Mammary epithelial cell (primary cell): Measurements from ENCODE around the gene NR1H3.

ENCODE experiments used
- EZH2 ChIP-seq: IDR thresholded peaks from 2 replicates; pipeline ENCODE4 v1.6.1; 2012; ENCODE audit warnings: low read length, inconsistent platforms, borderline replicate concordance
- TF ChIP-seq, protein P1 (sequence below), 2 donors: IDR thresholded peaks in 1 of 2; conservative IDR thresholded peaks in 1 of 2; 2 replicates each; pipeline ENCODE4 v1.5.1; 2011 to 2012; ENCODE audit warnings: inconsistent platforms in 2 of 2, low read length in 2 of 2, mild to moderate bottlenecking in 2 of 2, control low read depth in 1 of 2, low read depth in 1 of 2; ENCODE audit not compliant: insufficient read depth in 1 of 2; ENCODE audit errors: extremely low read depth in 1 of 2

DNA sequence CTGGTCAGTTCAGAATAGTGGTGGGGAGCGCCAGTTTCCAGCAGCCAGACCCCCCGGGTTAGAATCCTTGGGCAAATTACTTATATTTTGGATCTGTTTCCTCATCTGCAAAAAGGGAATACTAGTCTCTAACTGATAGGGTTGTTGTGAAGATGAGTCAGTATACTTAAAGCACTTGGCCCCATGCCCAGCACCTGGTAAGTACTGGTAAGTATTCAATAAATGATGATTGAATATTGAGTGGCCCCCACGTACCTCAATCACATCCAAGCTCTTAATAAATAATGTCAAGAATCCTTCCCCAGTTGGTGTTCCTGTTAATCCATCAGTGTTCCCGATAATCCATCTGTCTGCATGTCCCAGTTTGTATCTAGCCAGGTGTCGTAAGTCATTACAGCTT is 21.3 kb upstream of the NR1H3 start:
- TF ChIP-seq, protein P1, sequence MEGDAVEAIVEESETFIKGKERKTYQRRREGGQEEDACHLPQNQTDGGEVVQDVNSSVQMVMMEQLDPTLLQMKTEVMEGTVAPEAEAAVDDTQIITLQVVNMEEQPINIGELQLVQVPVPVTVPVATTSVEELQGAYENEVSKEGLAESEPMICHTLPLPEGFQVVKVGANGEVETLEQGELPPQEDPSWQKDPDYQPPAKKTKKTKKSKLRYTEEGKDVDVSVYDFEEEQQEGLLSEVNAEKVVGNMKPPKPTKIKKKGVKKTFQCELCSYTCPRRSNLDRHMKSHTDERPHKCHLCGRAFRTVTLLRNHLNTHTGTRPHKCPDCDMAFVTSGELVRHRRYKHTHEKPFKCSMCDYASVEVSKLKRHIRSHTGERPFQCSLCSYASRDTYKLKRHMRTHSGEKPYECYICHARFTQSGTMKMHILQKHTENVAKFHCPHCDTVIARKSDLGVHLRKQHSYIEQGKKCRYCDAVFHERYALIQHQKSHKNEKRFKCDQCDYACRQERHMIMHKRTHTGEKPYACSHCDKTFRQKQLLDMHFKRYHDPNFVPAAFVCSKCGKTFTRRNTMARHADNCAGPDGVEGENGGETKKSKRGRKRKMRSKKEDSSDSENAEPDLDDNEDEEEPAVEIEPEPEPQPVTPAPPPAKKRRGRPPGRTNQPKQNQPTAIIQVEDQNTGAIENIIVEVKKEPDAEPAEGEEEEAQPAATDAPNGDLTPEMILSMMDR (conservative IDR thresholded peaks at IDR 0.05 in 1 of 2, IDR thresholded peaks at IDR 0.05 in 1 of 2; ENCODE audit: extremely low read depth in 1 of 2, insufficient read depth in 1 of 2, low read depth in 1 of 2, low read length in 2 of 2) = no peak
- TF ChIP-seq EZH2 = no peak
